Measurements from ENCODE around the gene LGALSL. TPM values are rescaled to one million over a fixed set of nuclear protein-coding genes. Genes with fewer than 3 reads are reported as not detected.

LGALSL gene
- total RNA-seq, 3 donors from 2014 or later: 30.7 to 40.9 (median 37.6) TPM

DNA sequence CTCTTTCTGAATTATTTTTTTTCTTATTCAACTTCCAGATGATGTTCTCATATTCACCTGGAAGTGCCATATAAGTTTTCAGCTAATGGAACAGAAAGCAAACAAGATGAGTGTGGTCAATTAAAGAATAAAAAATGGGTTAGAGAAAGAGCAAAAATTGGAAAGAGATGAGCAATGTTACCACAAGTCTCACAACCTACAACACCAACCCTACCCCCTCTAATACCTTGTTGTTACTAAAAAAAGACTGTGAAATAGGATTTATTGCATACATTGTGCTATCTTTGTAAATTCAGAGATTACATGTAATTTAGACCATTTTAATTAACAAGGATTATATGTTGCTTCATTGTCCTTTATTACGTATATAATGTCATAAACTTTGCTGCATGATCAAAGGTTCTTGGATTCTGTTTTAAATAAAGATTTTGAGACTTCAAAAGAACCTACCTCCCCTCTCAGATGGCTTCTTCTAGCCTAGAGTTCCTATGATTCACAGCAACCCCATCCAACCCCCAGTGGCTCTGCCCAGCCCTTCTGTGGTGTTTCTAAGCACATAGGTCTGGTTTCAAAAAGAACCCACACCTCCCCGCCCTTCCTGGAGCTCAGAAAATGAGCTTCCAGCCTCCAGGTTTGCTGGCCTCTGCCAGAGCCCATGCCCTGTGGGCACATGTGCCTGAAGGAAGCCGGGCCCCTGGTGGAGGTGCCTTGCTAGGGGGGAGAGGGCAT, 24.7 kb downstream of the LGALSL start:
- no peak overlapping the region for H3K4me3 ChIP-seq
- H3K4me1 ChIP-seq (ENCODE audit: low read depth): no peaks in the 10 kb centered on the region
- TF ChIP-seq, protein P1, sequence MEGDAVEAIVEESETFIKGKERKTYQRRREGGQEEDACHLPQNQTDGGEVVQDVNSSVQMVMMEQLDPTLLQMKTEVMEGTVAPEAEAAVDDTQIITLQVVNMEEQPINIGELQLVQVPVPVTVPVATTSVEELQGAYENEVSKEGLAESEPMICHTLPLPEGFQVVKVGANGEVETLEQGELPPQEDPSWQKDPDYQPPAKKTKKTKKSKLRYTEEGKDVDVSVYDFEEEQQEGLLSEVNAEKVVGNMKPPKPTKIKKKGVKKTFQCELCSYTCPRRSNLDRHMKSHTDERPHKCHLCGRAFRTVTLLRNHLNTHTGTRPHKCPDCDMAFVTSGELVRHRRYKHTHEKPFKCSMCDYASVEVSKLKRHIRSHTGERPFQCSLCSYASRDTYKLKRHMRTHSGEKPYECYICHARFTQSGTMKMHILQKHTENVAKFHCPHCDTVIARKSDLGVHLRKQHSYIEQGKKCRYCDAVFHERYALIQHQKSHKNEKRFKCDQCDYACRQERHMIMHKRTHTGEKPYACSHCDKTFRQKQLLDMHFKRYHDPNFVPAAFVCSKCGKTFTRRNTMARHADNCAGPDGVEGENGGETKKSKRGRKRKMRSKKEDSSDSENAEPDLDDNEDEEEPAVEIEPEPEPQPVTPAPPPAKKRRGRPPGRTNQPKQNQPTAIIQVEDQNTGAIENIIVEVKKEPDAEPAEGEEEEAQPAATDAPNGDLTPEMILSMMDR (IDR thresholded peaks at IDR 0.05): no peak
- ATAC-seq: no peak
- no peaks in the 10 kb centered on the region for H3K36me3 ChIP-seq (ENCODE audit: low read depth)
- no peak for DNase-seq
- no peaks in the 10 kb centered on the region for H3K9me3 ChIP-seq
- intact Hi-C loops (cut with DNase I, micrococcal nuclease): no loop called here

DNA sequence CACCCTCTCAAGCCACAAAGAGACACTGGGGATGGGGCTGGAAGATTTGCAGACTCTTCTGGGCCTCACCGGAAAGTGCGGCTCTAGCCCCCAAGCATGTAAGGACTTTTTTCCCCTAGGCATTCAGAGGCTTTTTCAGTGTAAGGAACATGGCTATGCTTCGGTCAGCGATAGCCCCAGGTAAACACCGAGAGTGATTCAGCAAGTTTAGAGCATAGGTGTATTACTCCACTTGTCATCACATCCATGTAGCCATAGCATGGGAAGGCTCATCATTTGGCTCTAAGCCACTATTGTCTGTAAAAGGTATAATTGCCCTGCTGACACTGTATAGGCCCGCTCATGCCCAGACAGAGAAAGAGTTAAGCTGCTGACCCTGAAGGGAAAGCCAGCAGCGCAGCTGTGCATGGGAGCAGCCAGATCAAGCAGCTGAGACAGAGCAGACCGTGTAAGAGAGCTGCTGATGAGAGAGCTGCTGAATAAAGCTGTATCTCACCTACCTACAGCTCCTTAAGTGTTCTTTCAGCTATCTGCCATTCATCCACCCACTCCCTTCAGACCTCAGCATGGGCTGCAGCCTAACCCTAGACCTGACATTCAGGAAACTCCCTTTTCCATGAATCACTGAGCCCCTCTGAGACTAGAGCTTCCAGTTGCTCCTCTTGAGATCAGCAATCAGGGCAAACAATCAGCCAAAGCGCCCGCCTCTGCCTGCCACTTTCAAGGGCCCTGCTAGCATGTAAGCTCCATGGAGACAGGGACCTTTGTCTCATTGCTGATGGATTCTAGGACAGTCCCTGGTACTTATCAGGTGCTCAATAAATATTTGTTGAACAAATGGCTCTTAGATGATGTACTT, 25.5 kb downstream of the LGALSL start:
- TF ChIP-seq, protein P1 (IDR thresholded peaks at IDR 0.05): no peak
- intact Hi-C loops (cut with DNase I, micrococcal nuclease): no loop called here
- Histone ChIP-seq H3K4me3 (no peak overlapping the region), H3K36me3 (ENCODE audit: low read depth) (no peaks in the 10 kb centered on the region), H3K9me3 (no peaks in the 10 kb centered on the region), H3K4me1 (ENCODE audit: low read depth) (no peaks in the 10 kb centered on the region)
- no peak for ATAC-seq
- DNase-seq: no peak

GRCh38 chr2:64481665-64482064, 27.7 kb downstream of the LGALSL start:
- H3K36me3 ChIP-seq (ENCODE audit: low read depth): no peaks in the 10 kb centered on the region
- H3K9me3 ChIP-seq: no peaks in the 10 kb centered on the region
- H3K4me1 ChIP-seq (ENCODE audit: low read depth): no peaks in the 10 kb centered on the region
- no peak overlapping the region for H3K4me3 ChIP-seq
- DNase-seq: no peak
- no peak for ATAC-seq
- intact Hi-C loops (cut with DNase I, micrococcal nuclease): no loop called here
- TF ChIP-seq, protein P1 (IDR thresholded peaks at IDR 0.05): no peak

- intact Hi-C loops (cut with DNase I, micrococcal nuclease): no loop called here
- TF ChIP-seq, protein P1 (IDR thresholded peaks at IDR 0.05): no peak
- ATAC-seq (no peak), DNase-seq (no peak)
- Histone ChIP-seq H3K9me3 (no peaks in the 10 kb centered on the region), H3K4me3 (no peak overlapping the region), H3K36me3 (ENCODE audit: low read depth) (no peaks in the 10 kb centered on the region), H3K4me1 (ENCODE audit: low read depth) (no peaks in the 10 kb centered on the region)
Observed at GRCh38 chr2:64482243-64482642, 28.3 kb downstream of the LGALSL start.

- TF ChIP-seq, protein P1 (IDR thresholded peaks at IDR 0.05): no peak
- H3K4me1 ChIP-seq (ENCODE audit: low read depth): no peaks in the 10 kb centered on the region
- H3K4me3 ChIP-seq: no peak overlapping the region
- ATAC-seq (peak; percentile 77), DNase-seq (peak in 2 of 3 donors; percentile 41 to 42)
- no peaks in the 10 kb centered on the region for H3K9me3 ChIP-seq
- no peaks in the 10 kb centered on the region for H3K36me3 ChIP-seq (ENCODE audit: low read depth)
- intact Hi-C loops (cut with DNase I, micrococcal nuclease): no loop called here
Observed at GRCh38 chr2:64482765-64483504, 29.0 kb downstream of the LGALSL start.

Measured in mucosa of descending colon (tissue), 3 donors.